ENCODE measurements around the gene DNM1.

GRCh38 chr9:128178806-128179431, 24.3 kb upstream of the DNM1 start:
- TF ChIP-seq GATA2 (IDR thresholded peaks at IDR 0.05; ENCODE audit: low read depth, low read length) (no peak), GATA3 (IDR thresholded peaks at IDR 0.05; ENCODE audit: low read depth, low read length) (no peak)
